Inflammatory macrophage treated with lipopolysaccharide for 4 hours (primary cell): ENCODE measurements around the gene SMTNL1.
"Not testable (repeated sequence)": the region's sequence is repeated elsewhere in the genome, so short reads cannot be mapped to it uniquely, and the experiment has no call there.

Source experiments
- DNase-seq: peaks from one replicate; pipeline ENCODE4 v3.0.0-alpha.2; 2020

SMTNL1 gene

DNA sequence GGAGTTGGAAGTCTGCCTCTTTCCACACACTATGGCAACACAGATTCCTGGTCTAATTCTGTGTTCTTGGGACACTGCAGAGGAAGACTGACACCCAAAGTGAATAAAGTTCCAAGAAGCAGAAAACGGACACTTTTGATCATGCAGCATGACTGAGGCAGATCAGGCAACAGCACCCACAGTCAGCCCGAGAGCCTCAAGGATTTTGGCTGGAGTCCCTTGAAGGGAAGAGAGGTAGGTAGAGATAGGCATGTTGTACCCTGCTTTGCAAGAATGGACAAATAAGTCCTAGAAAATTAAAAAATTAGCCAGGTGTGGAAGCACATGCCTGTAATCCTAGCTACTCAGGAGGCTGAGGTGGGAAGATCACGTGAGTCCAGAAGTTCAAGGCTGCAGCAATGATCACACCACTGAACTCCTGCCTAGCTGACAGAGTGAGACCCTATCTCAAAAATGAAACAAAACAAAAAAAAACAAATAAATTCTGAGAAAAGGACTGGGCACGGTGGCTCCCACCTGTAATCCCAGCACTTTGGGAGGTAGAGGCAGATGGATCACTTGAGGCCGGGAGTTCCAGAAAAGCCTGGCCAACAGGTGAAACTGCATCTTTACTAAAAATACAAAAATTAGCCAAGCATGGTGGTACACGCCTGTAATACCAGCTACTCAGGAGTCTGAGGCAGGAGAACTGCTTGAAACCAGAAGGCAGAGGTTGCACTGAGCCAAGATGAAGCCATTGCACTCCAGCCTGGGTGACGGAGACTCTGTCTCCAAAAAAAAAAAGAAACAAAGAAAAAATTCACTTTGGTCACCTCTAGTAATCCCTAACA lies 28.8 kb upstream of the SMTNL1 start:
- DNase-seq = no peak

DNA sequence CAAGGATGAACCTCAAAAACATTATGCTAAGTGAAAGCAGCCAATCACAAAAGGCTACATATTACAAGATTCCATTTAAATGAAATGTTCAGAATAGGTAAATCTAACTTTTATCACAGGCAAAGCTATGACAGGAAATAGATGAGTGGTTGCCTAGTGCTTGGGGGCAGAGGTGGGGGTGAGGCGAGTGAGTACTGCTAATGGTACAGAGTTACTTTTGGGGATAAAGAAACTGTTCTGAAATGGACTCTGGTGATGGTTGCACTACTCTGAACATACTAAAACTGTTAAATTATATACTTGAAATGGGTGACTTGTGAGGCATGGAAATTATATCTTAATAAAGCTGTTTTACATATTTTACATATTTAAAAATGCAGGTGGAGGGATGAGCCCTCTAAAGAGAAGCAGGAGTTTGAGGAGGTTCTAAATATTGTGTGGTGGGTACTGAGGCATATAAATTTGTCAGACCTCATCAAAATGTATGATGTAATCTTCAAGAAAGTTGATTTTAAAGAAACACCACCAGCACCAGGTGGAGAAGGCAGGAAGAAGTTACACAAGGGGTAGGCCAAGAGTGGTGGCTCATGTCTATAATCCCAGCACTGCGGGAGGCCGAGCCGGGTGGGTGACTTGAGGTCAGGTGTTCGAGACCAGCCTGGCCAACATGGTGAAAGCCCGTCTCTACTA lies 25.5 kb upstream of the SMTNL1 start:
- no peak for DNase-seq

GRCh38 chr11:57512646-57513451 lies 24.5 kb upstream of the SMTNL1 start:
- no peak for DNase-seq

DNA sequence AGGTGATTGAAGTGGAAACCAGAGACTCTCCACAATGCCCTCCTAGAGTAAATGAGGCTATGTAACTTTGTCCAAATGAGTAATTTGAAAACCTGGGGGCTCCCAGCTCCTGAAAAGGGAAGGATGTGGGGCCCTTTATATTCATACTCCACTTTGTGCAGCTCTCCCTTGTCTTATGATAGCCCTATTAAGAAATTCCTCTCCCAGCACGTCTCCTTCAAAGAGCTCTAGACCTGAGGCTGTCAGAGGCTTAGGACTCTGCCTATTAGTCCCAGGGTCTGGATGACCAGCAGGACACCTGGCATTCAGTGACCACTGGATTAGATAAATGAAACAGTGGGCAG lies 24.0 kb upstream of the SMTNL1 start:
- DNase-seq = no peak

DNA sequence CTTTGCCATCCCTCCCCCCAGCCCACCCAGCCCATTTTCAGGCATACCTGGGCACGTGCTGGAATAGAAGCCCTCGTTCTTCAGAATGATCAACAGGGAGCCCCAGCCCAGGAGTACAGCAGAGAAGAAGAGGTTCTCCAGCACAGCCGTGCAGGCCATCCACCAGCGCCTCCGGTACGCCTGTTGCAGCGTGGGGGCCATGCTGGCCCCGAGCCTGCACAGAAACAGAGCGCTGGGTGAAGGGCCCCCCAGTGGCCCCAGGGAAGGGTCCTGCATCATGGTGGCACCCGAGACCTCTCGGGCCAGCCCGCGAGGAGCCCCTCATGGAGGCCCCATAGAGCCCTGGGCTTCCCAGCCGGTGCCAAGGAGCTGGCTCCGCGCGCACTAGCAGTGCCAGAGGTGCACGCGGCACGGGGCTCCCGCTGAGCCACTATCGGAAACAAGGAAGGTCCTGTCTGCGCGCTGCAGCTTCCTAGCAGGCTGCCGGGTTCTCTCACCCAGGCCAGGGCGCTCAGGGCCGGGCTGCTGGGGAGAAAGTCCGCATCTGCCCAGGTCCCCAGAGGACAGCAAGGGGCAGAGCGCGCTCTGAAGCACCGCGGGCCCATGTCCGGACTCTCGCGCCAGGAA lies 23.4 kb upstream of the SMTNL1 start:
- DNase-seq = peak; percentile 21

DNA sequence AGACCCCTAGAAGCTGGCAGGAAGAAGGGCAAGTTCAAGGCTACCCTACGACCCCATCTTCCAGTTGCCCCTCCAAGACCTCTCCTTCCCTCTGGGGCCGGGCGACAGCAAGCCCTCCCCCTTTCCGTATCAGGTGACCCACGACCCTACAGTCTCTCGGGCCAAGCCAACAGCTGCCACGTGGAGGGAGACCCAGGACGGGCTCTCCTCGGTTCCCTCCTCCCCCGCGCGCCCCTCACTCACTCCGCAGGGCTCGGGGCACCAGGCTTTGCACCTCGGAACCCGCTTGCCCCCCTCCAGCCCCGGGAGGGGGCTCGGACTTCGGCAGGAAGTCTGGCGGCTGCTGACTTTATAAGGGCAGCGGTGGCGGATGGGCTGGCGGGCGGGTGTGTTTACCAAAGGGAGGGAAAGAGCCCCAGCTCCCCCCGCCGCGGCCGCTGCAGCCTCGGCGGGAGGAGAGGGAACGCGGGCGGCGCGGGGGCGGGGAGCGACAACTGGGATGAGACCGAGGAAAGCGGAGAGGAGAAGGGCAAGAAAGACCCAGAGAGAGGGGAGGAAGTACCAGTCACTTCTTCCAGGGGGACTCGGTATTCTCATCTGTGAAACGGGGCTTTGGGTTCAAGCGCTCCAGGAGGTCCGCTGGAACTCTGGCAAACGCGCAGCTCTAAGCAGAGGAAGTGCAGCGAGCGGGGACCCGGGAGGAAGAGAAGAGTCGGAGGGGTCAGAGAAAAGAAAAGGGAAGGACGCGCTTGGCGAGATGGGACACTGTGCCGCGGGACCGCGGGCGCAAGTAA lies 22.7 kb upstream of the SMTNL1 start:
- peak; percentile 30 for DNase-seq

- no peak for DNase-seq
These were observed 21.9 kb upstream of the SMTNL1 start, which contains the start of gene SLC43A1 for GRCh38 chr11:57515332-57516060. Gene SLC43A1 (minus strand): TSS chr11:57515702. CDS start chr11:57514111, 1,591 bp downstream.

GRCh38 chr11:57516061-57516443 lies 21.3 kb upstream of the SMTNL1 start:
- no peak for DNase-seq

GRCh38 chr11:57521116-57521515 lies 16.3 kb upstream of the SMTNL1 start:
- DNase-seq = no peak

- DNase-seq = no peak
These were observed 14.0 kb upstream of the SMTNL1 start for GRCh38 chr11:57523419-57523818.

DNA sequence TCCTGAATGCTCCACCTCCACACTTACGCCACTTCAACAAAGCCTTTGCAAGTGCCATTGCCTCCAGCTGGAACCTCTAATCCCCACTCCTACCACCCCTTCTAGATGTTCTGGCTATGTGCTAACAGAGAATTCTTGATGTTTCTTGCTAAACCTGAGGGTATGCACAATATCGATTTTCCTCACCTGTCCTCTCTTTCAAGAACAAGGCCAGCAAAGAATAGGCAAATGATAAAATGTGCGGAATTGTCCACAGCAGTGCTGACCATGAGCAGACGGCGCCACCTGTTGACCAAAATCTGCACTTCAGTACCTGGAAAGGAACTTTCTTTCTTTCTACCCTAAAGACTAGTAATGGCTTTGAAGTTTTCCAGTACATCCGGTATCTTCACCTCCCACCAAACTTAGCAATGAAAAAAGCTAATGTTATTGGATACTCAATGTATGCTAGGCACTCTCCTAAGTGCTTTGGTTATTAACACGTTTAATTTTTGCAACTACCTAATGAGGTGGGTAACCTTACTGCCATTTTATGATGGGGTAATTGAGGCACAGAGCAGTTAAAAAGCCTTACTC lies 10.3 kb upstream of the SMTNL1 start:
- DNase-seq = peak; percentile 49

DNA sequence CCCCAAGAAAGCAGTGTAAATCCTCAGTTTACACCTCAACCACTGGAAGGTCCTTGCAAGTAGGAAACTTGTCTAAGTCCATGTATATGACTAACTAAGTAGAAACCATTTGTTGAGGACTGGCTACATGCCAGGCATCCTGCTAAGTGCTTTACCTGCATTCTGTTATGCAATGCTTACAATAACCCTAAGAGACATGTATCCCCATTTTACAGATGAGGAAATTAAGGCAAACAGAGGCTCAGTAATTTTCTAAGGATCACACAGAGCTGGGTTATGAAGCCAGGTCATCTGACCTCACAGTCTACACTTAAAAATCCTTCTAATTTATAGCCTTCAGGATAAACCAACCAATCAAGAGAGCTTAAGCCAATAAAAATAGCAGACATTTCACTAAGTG lies 8.4 kb upstream of the SMTNL1 start:
- no peak for DNase-seq

GRCh38 chr11:57530215-57530595 lies 7.2 kb upstream of the SMTNL1 start:
- no peak for DNase-seq

GRCh38 chr11:57530596-57531507 lies 6.5 kb upstream of the SMTNL1 start, which contains the start of gene TIMM10:
Gene TIMM10 (minus strand): TSS chr11:57530754. CDS start chr11:57530189, 565 bp downstream.
- peak; percentile 97 for DNase-seq

DNA sequence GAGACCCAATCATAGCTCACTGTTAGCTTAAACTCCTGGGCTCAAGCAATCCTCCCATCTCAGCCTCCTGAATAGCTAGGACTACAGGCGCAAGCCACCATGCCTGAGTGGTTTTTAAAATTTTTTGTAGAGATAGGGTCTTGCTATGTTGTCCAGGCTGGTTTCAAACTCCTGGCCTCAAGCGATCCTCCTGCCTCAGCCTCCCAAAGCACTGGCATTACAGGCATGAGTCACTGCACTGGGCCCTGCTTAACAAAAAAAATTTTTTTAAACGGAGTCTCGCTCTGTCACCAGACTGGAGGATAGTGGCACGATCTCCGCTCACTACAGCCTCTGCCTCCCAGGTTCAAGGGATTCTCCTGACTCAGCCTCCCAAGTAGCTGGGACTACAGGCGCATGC lies 2.9 kb upstream of the SMTNL1 start:
- not testable (repeated sequence) for DNase-seq

GRCh38 chr11:57539342-57539741 lies 1.9 kb downstream of the SMTNL1 start:
- no peak for DNase-seq

DNA sequence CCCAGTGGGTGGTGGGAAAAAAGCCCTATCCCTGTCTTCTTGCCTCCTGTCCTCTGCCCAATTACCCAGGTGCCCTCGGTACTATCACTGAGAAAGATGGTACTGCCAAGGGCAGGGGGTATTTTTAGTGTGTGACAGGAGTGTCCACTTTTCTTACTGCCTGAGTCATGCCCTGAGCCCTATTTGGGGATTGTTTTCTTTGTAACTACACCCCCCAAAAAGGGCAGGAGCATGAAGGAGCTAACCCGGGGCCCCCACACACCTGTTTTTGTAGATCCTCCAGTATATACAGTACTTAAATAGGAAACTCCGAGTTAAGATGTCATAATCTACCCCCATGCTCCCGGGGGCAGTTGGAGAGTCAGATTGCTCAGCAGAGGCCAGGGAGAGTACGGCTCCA lies 3.8 kb downstream of the SMTNL1 start:
- no peak for DNase-seq

GRCh38 chr11:57542582-57542981 lies 5.2 kb downstream of the SMTNL1 start:
- no peak for DNase-seq

DNA sequence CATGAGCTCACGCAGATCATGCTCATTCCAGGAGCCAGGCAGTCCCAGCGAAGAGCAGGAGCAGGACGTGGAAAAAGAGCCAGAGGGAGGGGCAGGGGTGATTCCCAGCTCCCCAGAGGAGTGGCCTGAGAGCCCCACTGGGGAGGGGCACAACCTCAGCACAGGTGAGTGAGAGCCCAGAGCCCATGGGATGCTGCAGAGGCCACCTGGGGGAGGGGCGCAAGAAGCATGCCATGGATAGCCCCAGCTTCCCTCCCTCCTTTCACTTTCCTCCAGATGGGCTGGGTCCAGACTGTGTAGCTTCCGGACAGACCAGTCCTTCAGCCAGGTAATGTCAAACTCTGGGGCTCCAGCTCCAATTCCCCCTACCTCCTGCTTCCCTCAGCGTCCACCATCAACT lies 6.2 kb downstream of the SMTNL1 start:
- DNase-seq = no peak

DNA sequence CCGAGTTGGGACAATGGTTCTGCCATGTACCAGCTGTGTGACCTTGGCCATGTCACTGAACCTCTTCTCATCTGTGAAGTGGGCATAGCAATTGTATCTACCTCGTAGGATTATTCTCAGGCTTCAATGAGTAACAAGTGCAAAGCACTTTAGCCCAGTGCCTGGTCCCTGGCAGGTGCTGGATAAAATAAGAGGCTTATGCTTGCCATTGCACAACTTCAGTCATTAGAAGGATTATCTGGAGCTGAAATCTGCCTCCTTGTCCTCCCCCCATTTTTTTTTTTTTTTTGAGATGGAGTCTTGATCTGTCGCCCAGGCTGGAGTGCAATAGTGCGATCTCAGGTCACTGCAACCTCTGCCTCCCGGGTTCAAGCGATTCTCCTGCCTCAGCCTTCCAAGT lies 7.2 kb downstream of the SMTNL1 start:
- DNase-seq = no peak
